Pulmonary artery endothelial cell (primary cell): ENCODE measurements around the gene RHBDD3. TPM values are rescaled to one million over a fixed set of nuclear protein-coding genes. Genes with fewer than 3 reads are reported as not detected.

ENCODE experiments used
- DNase-seq: peaks from one replicate; pipeline ENCODE4 v3.0.0-alpha.2; 2011; ENCODE audit warnings: low read depth, low spot score
- total RNA-seq: library from RNA; depleted of rRNA; stranded (reverse); fragments of >200 nt; gene quantifications from 2 replicates; pipeline ENCODE4 v1.2.3, GENCODE V29; 2014

The RHBDD3 gene
- total RNA-seq, 1 donor from 2014 or later, result 18.9 TPM

DNA sequence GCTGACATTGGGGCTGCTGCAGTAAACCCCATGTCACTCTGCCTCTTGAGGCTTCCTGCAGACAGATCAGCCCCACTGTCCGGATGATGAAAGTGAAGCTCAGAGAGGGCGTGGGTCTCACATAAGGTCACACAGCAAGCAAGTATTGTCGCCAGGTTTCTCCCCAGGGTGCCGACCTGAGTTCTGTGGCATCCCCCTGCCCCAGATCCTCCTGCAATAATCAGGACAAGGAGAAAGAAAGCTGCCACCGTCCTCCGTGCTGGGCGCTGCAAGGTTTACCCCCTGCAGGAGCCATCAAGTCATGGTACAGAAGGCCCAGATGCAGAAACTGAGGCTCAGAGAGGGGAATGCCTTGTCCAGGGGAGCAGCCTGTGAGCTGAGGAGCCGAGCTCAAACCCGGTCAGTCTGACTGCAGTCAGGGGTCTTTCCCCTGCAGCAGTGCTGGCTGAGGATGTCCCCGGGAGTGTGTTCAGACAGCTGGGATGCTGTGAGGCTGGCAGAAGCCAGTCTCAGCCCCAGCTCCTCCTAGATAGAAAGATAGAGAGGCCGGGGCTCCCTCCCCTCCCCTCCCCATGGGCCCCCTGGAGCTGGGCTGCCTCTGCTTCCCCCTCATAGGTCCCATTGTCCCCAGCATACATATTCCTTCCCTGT, 48.9 kb downstream of the RHBDD3 start:
- DNase-seq, result no peak

DNA sequence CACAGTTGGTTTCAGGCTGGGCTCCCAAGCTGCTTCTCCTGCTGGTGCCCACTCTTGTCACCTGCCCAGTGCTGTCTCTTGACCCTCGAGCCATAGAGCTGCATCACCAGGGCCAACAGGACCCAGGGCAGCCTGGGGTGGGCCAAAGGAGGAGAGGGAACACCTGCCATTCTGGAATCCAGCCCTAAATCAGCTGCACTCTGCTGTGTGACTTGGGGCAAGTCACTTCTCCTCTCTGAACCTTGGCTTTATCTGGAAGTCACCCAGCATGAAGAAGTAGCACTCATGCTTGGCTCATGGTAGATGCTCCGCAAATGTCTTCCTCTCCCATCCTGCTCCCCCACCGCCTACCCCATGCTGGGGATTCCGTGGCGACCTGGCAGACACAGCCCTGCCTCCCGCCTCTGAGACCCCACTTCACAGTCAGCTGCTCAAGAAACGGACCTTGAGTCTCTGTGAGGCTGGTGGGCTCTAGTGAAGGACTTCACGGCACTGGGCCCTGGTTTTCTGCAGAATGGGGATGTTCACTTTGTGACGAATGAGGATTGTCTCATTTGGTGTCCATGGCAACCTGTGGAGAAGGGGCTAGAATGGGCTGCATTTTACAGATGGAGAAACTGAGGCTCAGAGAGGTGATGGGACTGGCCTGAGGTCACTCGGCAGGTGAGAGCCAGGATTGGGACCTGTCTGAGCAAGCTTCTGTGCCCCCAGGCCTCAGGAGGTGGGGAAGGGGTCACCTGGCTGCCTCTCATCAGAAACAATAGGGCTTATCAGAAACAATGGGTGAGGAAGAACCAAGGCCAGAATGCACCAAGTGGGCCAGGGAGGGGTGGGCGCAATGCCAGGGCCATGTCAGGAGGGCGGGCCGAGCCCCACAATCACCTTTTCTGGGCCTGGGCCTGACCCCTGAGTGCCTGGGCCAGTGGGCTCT, 49.7 kb downstream of the RHBDD3 start:
- DNase-seq, result no peak

DNA sequence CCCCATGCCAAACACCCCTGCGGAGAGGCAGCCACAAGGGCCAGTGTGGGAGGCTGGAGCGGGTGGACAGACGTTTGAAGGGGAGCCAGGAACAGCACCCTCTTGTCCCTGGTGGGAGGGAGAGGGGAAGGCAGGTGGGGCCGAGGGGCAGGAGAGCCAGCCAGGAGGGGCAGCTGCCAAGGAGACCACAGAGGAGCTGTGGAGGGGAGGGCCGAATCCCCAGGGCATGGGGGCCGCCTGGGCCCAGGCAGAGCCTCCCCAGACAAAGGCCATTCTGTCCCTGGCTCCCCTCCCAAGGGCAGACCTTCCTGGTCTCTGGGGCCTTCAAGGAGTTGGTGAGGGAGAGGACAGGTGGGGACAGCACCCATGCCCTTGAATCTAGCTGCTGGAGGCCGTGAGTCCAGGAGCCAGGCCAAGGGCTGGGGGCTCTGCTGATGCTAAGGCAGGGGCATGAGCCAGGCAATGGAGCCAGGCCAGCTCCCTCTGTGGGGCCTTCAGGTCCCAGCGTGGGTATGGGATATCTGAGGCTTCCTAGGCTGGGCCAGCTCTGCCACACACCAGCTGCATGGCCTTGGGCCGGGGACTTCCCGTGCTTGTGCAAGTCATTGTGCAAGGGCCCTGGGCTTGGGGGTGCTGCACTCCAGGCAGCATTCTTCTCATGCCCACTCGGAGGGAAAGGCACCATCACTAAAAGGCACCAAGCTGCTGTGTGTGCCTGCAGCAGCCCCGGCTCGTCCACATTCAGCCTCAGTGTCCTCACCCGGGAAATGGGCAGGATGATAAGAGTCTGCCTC, 50.7 kb downstream of the RHBDD3 start:
- DNase-seq, result no peak

DNA sequence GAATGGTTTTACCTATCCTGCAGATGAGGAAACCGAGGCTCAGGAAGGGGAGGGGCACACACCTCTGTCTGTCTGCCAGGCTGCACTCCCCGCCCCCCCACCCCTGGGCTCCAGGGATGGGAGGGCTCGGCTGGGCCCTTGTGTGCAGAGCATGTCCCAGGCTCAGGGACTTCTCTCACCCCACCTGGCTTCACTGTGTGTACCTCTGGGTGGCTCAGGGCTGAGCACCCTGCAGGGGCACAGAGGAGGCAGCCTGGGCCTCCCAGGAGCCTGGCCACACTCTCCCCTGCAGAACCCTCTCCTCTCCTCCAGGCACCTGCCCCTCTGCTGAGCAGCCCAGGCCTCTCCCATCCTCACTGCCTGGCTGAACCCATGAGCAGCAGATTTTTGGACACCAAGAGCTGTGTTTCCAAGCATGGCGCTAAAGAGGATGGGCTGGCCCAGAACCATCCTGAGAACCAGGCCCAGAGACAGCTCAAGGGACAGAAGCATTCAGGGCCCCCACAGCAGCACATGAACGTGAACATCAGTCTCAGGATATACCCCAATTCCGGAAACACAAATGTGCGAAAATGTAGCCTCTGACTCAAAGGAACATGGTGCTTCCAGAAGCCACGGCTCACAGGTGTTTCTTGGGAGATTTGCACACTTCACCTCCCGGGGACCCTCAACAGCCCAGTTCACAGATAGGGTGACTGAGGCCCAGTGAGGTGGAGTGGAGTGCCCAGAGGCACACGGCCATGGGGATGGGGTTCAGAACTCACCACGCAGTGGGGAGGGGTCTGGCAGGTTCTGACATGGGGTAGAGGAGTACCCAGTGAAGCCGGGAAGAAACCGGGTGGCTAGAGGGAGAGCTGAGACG, 51.5 kb downstream of the RHBDD3 start:
- no peak for DNase-seq

DNA sequence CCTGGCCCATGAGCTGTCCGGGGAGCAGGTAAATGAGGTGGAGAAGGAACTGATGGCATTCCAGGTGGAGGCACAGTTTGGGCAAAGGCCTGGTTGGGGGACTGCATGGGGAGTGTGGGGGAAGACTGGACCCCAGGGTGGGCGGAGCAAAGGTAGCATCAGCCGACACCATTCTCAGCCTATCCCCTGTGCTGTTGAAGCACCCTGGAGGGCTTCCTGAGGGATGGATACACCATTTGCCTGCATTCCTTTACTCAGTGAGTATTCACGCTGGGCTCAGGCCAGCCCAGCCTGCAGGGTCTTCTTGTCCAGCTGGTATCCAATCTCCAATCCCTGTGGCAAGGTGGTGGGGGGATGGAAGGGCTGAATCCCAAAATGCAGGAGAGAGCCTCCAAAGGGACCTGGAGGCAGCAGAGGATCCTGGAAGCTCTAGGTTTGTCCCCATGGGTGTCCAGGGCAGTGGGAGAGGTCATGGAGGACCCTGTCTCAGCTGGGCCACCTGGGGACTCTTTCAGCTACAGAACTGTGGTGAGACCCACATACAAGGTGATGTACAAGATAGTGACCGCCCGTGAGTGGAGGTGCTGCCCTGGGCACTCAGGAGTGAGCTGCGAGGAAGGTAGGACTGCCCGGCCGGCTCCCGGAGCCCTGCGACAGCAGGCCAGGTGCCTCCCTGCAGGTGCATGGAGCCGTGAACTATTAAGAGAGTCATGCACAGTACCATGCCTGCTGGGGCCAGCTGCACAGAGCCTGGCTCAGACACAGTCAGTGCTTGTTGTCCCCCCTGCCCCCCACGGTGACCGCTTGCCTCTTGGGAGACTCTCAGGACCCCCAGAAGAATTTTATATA, 52.5 kb downstream of the RHBDD3 start:
- DNase-seq, result no peak

DNA sequence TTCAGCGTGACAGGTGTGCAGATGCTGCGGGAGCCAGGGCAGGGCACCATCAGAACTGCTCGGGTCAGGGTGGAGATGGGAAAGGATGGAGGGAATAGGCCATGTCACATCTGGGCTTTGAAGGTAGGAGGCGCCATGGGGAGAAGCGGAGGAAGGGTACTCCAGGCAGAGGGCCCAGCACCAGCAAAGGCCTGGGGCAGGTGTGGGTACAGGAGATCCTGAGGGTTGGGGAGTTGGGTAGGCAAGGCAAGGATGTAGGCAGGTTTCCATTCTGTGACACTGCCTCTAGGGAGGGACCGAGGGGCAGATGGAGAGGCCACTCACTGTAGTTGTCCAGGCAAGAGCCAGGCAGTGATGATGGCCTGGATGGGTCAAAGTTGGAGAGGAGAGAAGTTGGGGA, 53.5 kb downstream of the RHBDD3 start:
- DNase-seq, result no peak

DNA sequence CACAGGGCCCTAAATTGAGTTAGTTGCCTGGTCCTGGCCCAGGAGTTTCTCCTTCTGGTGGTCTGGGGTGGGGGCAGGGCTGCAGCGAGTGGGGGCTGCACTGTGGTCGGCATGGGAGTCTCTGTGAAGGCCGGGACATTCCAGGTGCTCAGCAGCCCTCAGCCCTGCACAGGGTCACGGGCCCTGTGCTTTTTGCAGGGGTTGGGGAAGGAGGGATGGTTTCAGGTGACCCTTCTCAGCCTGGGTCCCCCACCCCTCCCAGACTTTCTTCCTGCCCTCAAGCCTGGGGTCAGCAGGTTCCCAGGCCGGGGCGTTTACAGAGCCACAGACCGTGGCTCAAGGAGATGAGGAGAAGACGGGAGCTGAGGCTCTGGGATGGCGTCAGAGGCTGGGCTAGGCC, 54.3 kb downstream of the RHBDD3 start:
- DNase-seq, result no peak

DNA sequence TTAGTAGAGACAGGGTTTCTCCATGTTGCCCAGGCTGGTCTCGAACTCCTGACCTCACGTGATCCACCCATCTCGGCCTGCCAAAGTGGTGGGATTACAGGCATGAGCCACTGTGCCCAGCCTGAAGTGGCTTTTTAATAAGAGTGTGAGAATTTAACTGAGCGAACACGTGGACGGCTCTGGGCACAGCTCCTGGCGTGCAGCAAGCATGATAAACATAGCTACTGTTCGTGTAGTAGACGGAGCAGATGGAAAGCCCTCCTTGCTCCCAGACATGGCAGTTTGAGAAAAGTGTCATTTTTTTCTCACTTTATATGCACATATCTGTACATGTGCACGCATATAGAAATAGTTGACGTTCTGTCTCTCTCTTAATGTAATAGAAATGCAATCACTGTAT, 55.0 kb downstream of the RHBDD3 start:
- no peak for DNase-seq

DNA sequence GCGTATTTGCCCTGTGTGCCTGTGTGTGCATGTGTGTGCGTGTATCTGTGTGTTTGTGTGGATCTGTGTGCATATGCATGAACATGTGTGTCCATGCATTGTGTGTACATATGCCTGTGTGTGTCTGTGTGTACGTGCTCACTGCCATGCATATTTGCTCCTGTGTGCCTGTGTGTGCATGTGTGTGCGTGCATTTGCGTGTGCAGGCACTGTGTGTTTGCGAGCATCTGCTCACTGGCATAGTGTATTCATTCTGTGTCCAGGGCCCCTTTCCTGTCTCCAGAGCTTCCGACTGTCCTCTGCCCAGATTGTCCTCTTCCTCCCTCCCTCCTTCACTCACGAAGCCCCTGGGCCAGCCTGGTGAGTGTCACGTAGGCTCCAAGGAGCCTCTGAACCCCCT, 56.3 kb downstream of the RHBDD3 start:
- no peak for DNase-seq

DNA sequence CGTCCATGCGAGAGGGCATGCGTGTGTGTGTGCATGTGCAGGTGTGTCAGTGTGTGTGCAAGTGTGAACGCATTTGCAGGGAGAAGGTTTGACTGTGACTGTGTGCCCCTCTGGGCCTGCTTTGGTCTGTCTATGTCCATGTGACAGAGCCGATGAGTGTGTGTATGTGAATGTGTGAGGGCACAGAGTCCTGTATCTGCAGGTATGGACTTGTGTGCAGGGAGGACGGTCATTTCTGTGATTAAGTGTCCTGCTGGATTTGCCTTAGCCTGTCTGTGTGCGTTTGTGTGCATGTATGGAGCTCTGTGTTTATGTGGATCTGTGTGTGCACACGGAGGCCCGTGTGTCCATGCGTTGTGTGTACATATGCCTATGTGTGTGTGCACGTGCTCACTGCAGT, 56.7 kb downstream of the RHBDD3 start:
- no peak for DNase-seq

Other genes starting within 250 kb of the RHBDD3 start
- not detected in 2 replicates for gene C22orf31, start 206.2 kb downstream of the RHBDD3 start, total RNA-seq
- gene KREMEN1, start 194.9 kb downstream of the RHBDD3 start, total RNA-seq, result 0.53 and 0.60 TPM in 2 replicates
- not detected in 2 replicates for gene EMID1, start 62.1 kb downstream of the RHBDD3 start, total RNA-seq
- gene EWSR1, start 287 bp upstream of the RHBDD3 start, total RNA-seq, result 220 TPM in 2 replicates
- gene GAS2L1, start 38.7 kb upstream of the RHBDD3 start, total RNA-seq, result 16.5 and 22.4 TPM in 2 replicates
- 0.25 and 0.73 TPM in 2 replicates for gene RASL10A, start 47.7 kb upstream of the RHBDD3 start, total RNA-seq
- 130 and 132 TPM in 2 replicates for gene AP1B1, start 120.6 kb upstream of the RHBDD3 start, total RNA-seq
- gene RFPL1, start 170.6 kb upstream of the RHBDD3 start, total RNA-seq, result not detected in 2 replicates
- gene NEFH, start 212.2 kb upstream of the RHBDD3 start, total RNA-seq, result 1.1 and 3.8 TPM in 2 replicates